ENCODE results near the gene NRXN3.

GRCh38 chr14:78135450-78135891 is 34.7 kb upstream of the NRXN3 start:
- TF ChIP-seq, protein P1, sequence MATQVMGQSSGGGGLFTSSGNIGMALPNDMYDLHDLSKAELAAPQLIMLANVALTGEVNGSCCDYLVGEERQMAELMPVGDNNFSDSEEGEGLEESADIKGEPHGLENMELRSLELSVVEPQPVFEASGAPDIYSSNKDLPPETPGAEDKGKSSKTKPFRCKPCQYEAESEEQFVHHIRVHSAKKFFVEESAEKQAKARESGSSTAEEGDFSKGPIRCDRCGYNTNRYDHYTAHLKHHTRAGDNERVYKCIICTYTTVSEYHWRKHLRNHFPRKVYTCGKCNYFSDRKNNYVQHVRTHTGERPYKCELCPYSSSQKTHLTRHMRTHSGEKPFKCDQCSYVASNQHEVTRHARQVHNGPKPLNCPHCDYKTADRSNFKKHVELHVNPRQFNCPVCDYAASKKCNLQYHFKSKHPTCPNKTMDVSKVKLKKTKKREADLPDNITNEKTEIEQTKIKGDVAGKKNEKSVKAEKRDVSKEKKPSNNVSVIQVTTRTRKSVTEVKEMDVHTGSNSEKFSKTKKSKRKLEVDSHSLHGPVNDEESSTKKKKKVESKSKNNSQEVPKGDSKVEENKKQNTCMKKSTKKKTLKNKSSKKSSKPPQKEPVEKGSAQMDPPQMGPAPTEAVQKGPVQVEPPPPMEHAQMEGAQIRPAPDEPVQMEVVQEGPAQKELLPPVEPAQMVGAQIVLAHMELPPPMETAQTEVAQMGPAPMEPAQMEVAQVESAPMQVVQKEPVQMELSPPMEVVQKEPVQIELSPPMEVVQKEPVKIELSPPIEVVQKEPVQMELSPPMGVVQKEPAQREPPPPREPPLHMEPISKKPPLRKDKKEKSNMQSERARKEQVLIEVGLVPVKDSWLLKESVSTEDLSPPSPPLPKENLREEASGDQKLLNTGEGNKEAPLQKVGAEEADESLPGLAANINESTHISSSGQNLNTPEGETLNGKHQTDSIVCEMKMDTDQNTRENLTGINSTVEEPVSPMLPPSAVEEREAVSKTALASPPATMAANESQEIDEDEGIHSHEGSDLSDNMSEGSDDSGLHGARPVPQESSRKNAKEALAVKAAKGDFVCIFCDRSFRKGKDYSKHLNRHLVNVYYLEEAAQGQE (IDR thresholded peaks at IDR 0.05; ENCODE audit: low read depth, low read length) = no peak
- TF ChIP-seq, protein P2, sequence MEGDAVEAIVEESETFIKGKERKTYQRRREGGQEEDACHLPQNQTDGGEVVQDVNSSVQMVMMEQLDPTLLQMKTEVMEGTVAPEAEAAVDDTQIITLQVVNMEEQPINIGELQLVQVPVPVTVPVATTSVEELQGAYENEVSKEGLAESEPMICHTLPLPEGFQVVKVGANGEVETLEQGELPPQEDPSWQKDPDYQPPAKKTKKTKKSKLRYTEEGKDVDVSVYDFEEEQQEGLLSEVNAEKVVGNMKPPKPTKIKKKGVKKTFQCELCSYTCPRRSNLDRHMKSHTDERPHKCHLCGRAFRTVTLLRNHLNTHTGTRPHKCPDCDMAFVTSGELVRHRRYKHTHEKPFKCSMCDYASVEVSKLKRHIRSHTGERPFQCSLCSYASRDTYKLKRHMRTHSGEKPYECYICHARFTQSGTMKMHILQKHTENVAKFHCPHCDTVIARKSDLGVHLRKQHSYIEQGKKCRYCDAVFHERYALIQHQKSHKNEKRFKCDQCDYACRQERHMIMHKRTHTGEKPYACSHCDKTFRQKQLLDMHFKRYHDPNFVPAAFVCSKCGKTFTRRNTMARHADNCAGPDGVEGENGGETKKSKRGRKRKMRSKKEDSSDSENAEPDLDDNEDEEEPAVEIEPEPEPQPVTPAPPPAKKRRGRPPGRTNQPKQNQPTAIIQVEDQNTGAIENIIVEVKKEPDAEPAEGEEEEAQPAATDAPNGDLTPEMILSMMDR (IDR thresholded peaks at IDR 0.05) = no peak
- no peak for TF ChIP-seq TCF12 (IDR thresholded peaks at IDR 0.05)
- TF ChIP-seq POLR2AphosphoS5 (IDR thresholded peaks at IDR 0.05; ENCODE audit: low read depth, low read length) = no peak
- TF ChIP-seq EZH2phosphoT487 (IDR thresholded peaks at IDR 0.05; ENCODE audit: borderline replicate concordance, low read depth) = no peak
- TF ChIP-seq ELF1 (IDR thresholded peaks at IDR 0.05) = no peak

All from SK-N-SH (cell line).